Measurements from ENCODE around the gene EPAS1. TPM values are rescaled to one million over a fixed set of nuclear protein-coding genes. Genes with fewer than 3 reads are reported as not detected.

EPAS1 gene
- total and polyA plus RNA-seq, 2 of the 8 experiments (the other 6 are each of a cell fraction or from before 2014, with no cell fraction given): 2.0 to 4.9 TPM

- Histone ChIP-seq H3K4me2 (ENCODE audit: insufficient read depth in 1 of 2, low read depth in 2 of 2, low read length in 2 of 2) (no peak overlapping the region), H3K27me3 (replicated peaks in 1 of 4; ENCODE audit: control insufficient read depth in 3 of 4, extremely low read depth in 1 of 4, insufficient read depth in 3 of 4, low read length in 3 of 4) (no peaks in the 10 kb centered on the region), H3K4ac (replicated peaks; ENCODE audit: insufficient read length, low read depth, low read length) (no peak overlapping the region), H3K4me1 (replicated peaks in 1 of 4; ENCODE audit: control insufficient read depth in 3 of 4, insufficient read depth in 4 of 4, low read length in 3 of 4) (peaks cover 0 to 2% (median 0%) of the 10 kb centered on the region in 4 experiments; a peak in 1 of 7 replicates), H2BK5ac (ENCODE audit: low read depth, low read length) (no peak overlapping the region), H4K5ac (ENCODE audit: insufficient read length, low read depth, low read length) (no peak overlapping the region), H3K79me1 (ENCODE audit: low read depth, low read length) (no peaks in the 10 kb centered on the region), H3K23ac (ENCODE audit: insufficient read length) (no peak overlapping the region), H2AFZ (ENCODE audit: low read length) (no peak overlapping the region), H2BK12ac (ENCODE audit: low read depth, low read length) (no peak overlapping the region), H3K9me3 (ENCODE audit: insufficient read depth in 2 of 2, low read depth in 1 of 2, low read length in 1 of 2) (no peaks in the 10 kb centered on the region), H2BK120ac (replicated peaks; ENCODE audit: low read depth, low read length) (no peak overlapping the region), H3K14ac (ENCODE audit: insufficient read length) (no peak overlapping the region), H3K4me3 (ENCODE audit: extremely low read depth in 1 of 4, insufficient read depth in 2 of 4, low read depth in 3 of 4, low read length in 4 of 4) (no peak overlapping the region), H4K8ac (ENCODE audit: extremely low read depth, insufficient read depth, low read length) (no peak overlapping the region), H4K20me1 (replicated peaks in 1 of 2; ENCODE audit: control insufficient read depth in 1 of 2, insufficient read depth in 2 of 2, low read length in 2 of 2) (no peaks in the 10 kb centered on the region), H3K27ac (ENCODE audit: low read depth, low read length) (no peak overlapping the region), H3K79me2 (ENCODE audit: control insufficient read depth in 1 of 2, insufficient read depth in 2 of 2, low read length in 2 of 2) (no peaks in the 10 kb centered on the region), H3K18ac (ENCODE audit: extremely low read depth, low read length) (no peak overlapping the region), H4K91ac (replicated peaks; ENCODE audit: insufficient read length, low read length) (no peak overlapping the region), H2BK15ac (ENCODE audit: low read length) (no peak overlapping the region), H2BK20ac (ENCODE audit: low read length) (no peak overlapping the region), H2AK5ac (ENCODE audit: low read depth, low read length) (no peak overlapping the region), H3K9ac (replicated peaks in 1 of 4; ENCODE audit: extremely low read depth in 1 of 4, low read depth in 3 of 4, low read length in 3 of 4) (no peak overlapping the region), H3K23me2 (ENCODE audit: low read depth, low read length) (no peaks in the 10 kb centered on the region), H3K36me3 (ENCODE audit: control insufficient read depth in 2 of 4, insufficient read depth in 4 of 4, low read length in 3 of 4) (no peaks in the 10 kb centered on the region), H3K56ac (replicated peaks; ENCODE audit: insufficient read length, low read depth, low read length) (no peak overlapping the region)
- DNase-seq (ENCODE audit: low read depth in 1 of 2, low spot score in 2 of 2) (no peak), FAIRE-seq (no peak)
- 89% methylated on average over 8 of the region's 8 CpGs; no CpG with 5 or more reads in 1 of the 2 experiments for WGBS, 2 experiments (ENCODE audit: extremely low coverage in 1 of 2, insufficient coverage in 1 of 2, insufficient read length in 1 of 2, insufficient replicate concordance in 2 of 2, low coverage in 1 of 2, low lambda C conversion rate in 2 of 2, missing lambda C conversion rate in 1 of 2)
- ChIA-PET POLR2A (ENCODE audit: partially characterized antibody) (no interaction called here), CTCF (ENCODE audit: partially characterized antibody) (interaction anchor here (0.9 to 1.2 kb wide), 2 partner anchors 9 to 38 kb away, joined by 5 read pairs; no protein-coding TSS in a partner anchor)
- TF ChIP-seq TAF7 (optimal IDR thresholded peaks at IDR 0.05; ENCODE audit: borderline replicate concordance, low read depth, low read length) (no peak), FOSL1 (IDR thresholded peaks at IDR 0.05; ENCODE audit: insufficient read depth, low read depth, low read length) (no peak), YY1 (IDR thresholded peaks at IDR 0.05; ENCODE audit: low read depth, low read length) (no peak), RBBP5 (IDR thresholded peaks at IDR 0.05; ENCODE audit: borderline replicate concordance, low read depth, low read length) (no peak), KDM4A (IDR thresholded peaks at IDR 0.05; ENCODE audit: low read depth, low read length, severe bottlenecking) (no peak), RNF2 (IDR thresholded peaks at IDR 0.05; ENCODE audit: borderline replicate concordance, low read depth, low read length, missing control alignments, poor library complexity, severe bottlenecking) (no peak), NANOG (IDR thresholded peaks at IDR 0.05; ENCODE audit: insufficient read depth, low read depth, low read length, poor library complexity, severe bottlenecking) (no peak), SIX5 (IDR thresholded peaks at IDR 0.05; ENCODE audit: low read depth, low read length) (no peak), JUN (IDR thresholded peaks at IDR 0.05; ENCODE audit: low read depth, low read length) (no peak), EGR1 (IDR thresholded peaks at IDR 0.05; ENCODE audit: borderline replicate concordance, low read depth, low read length) (no peak), CHD2 (IDR thresholded peaks at IDR 0.05; ENCODE audit: low read length) (no peak), ASH2L (IDR thresholded peaks at IDR 0.05; ENCODE audit: low read length) (no peak), SP2 (IDR thresholded peaks at IDR 0.05; ENCODE audit: low read length) (no peak), POLR2AphosphoS5 (IDR thresholded peaks at IDR 0.05; ENCODE audit: low read depth, low read length) (no peak), SRF (IDR thresholded peaks at IDR 0.05; ENCODE audit: low read depth, low read length) (no peak)
Measured at GRCh38 chr2:46404181-46404759, 107.1 kb downstream of the EPAS1 start.
